OCI-LY1 (cell line): Measurements from ENCODE around the gene MYH15.

Experiments used
- H2AFZ ChIP-seq: fragments of 200-600 bp; sonication (generic), shearing (Covaris generic); 2 replicates; pipeline ENCODE4 v1.6.0; 2014; ENCODE audit warnings: antibody characterized with exemption, mild to moderate bottlenecking, low read length
- H3F3A ChIP-seq: fragments of 200-600 bp; sonication (generic), shearing (Covaris generic); 2 replicates; pipeline ENCODE4 v1.6.0; 2014; ENCODE audit warnings: mild to moderate bottlenecking, antibody characterized with exemption, low read length, moderate library complexity; ENCODE audit not compliant: insufficient read depth
- H3K27ac ChIP-seq: fragments of 200-600 bp; sonication (generic); 2 replicates; pipeline ENCODE4 v1.5.1; 2014; ENCODE audit warnings: low read length, mixed run types, mild to moderate bottlenecking, low read depth; ENCODE audit not compliant: poor library complexity, severe bottlenecking
- H3K27me3 ChIP-seq: fragments of 200-600 bp; sonication (generic); 2 replicates; pipeline ENCODE4 v1.6.0; 2014; ENCODE audit warnings: antibody characterized with exemption, mild to moderate bottlenecking, low read length, moderate library complexity; ENCODE audit not compliant: insufficient read depth
- H3K36me3 ChIP-seq: fragments of 200-600 bp; sonication (generic); 2 replicates; pipeline ENCODE4 v1.6.1; 2014; ENCODE audit warnings: mild to moderate bottlenecking, antibody characterized with exemption, low read length, moderate library complexity, mixed read lengths; ENCODE audit not compliant: insufficient read depth
- H3K4me1 ChIP-seq: fragments of 200-600 bp; sonication (generic); 2 replicates; pipeline ENCODE4 v1.5.1; 2014; ENCODE audit warnings: mild to moderate bottlenecking, low read length, moderate library complexity; ENCODE audit not compliant: insufficient read depth, severe bottlenecking
- H3K4me2 ChIP-seq: fragments of 200-600 bp; sonication (generic), shearing (Covaris generic); 2 replicates; pipeline ENCODE4 v1.6.1; 2014; ENCODE audit warnings: low read length
- H3K4me3 ChIP-seq: fragments of 200-600 bp; sonication (generic); 2 replicates; pipeline ENCODE4 v1.5.1; 2014; ENCODE audit warnings: low read length, low read depth, mild to moderate bottlenecking, mixed read lengths; ENCODE audit not compliant: poor library complexity, severe bottlenecking
- H3K79me2 ChIP-seq: fragments of 200-600 bp; shearing (Covaris generic); 2 replicates; pipeline ENCODE4 v1.6.1; 2016; ENCODE audit warnings: mixed run types, low read length, mixed read lengths; ENCODE audit not compliant: insufficient read depth
- H3K9ac ChIP-seq: fragments of 200-600 bp; sonication (generic), shearing (Covaris generic); 2 replicates; pipeline ENCODE4 v1.6.1; 2014; ENCODE audit warnings: mild to moderate bottlenecking, low read length, mixed read lengths
- H3K9me2 ChIP-seq: fragments of 200-600 bp; sonication (generic), shearing (Covaris generic); 2 replicates; pipeline ENCODE4 v1.6.1; 2014; ENCODE audit warnings: low read depth, mild to moderate bottlenecking, low read length, mixed read lengths
- H3K9me3 ChIP-seq: fragments of 200-600 bp; shearing (Covaris generic); 2 replicates; pipeline ENCODE4 v1.6.1; 2014; ENCODE audit warnings: low read length, mixed read lengths
- H4K20me1 ChIP-seq: fragments of 200-600 bp; sonication (generic), shearing (Covaris generic); 2 replicates; pipeline ENCODE4 v1.6.0; 2016; ENCODE audit warnings: mild to moderate bottlenecking, low read length; ENCODE audit not compliant: insufficient read depth
- EZH2 ChIP-seq: fragments of 200-600 bp; sonication (generic), shearing (Covaris generic); IDR thresholded peaks from 2 replicates; pipeline ENCODE4 v1.8.0; 2017; ENCODE audit warnings: borderline replicate concordance, mixed run types, mild to moderate bottlenecking, antibody characterized with exemption, low read length, moderate library complexity, mixed read lengths
- TF ChIP-seq, protein P1 (sequence below): fragments of 200-600 bp; sonication (generic), shearing (Covaris generic); IDR thresholded peaks from 2 replicates; pipeline ENCODE4 v1.5.1; 2017; ENCODE audit warnings: mild to moderate bottlenecking, antibody characterized with exemption, low read length, moderate library complexity, mixed read lengths

The MYH15 gene

GRCh38 chr3:108554229-108554628 lies 43.8 kb upstream of the MYH15 start:
- Histone ChIP-seq H2AFZ (no peak overlapping the region), H3K4me2 (no peak overlapping the region), H3K9ac (no peak overlapping the region), H3K36me3 (peaks cover 89% of the 10 kb centered on the region), H3K9me3 (no peaks in the 10 kb centered on the region), H3K4me1 (no peaks in the 10 kb centered on the region), H3K79me2 (no peaks in the 10 kb centered on the region), H3K4me3 (no peak overlapping the region), H4K20me1 (no peaks in the 10 kb centered on the region), H3K9me2 (no peaks in the 10 kb centered on the region), H3K27ac (no peak overlapping the region), H3F3A (no peaks in the 10 kb centered on the region; the same call in 1 of the 2 replicates), H3K27me3 (no peaks in the 10 kb centered on the region)
- TF ChIP-seq, protein P1, sequence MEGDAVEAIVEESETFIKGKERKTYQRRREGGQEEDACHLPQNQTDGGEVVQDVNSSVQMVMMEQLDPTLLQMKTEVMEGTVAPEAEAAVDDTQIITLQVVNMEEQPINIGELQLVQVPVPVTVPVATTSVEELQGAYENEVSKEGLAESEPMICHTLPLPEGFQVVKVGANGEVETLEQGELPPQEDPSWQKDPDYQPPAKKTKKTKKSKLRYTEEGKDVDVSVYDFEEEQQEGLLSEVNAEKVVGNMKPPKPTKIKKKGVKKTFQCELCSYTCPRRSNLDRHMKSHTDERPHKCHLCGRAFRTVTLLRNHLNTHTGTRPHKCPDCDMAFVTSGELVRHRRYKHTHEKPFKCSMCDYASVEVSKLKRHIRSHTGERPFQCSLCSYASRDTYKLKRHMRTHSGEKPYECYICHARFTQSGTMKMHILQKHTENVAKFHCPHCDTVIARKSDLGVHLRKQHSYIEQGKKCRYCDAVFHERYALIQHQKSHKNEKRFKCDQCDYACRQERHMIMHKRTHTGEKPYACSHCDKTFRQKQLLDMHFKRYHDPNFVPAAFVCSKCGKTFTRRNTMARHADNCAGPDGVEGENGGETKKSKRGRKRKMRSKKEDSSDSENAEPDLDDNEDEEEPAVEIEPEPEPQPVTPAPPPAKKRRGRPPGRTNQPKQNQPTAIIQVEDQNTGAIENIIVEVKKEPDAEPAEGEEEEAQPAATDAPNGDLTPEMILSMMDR: no peak
- no peak for TF ChIP-seq EZH2

DNA sequence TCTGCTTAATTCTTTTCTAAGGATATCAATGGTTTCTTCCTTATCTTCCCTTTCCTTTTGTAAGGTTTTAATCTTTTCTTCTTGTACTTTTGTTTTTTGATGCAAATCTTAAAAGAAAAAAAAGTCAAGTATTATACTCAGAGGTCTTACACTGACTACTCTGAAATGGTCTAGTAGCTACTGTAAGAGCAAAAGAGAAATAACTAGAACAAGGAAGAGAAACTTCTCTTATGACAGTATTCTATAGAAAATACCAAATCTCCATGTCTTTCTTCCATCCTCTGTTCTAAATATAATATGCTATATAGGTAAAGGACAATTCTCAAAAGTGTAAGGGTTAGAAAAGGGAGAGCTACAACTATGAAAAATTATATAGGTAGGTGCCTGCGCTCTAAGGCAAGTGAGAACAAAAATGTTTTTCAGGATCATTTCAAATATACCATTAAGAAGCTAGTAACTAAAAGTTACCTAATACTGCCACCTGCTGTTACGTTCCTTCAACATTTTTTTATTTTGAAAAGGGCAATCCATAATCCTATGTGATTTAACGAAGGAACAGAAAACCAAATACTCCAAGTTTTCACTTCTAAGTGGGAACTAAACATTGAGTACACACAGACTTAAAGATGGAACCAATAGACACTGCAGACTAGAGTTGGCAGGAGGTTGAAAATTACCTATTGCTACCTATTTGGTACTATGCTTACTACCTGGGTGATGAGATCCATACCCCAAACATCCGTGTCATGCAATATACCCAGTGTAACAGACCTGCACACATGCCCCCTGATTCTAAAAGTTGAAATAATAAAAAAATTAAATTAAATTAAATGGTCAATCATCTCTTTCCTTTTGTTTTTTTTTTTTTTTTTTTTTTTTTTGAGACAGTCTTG lies 42.1 kb upstream of the MYH15 start:
- Histone ChIP-seq H3K27me3 (no peaks in the 10 kb centered on the region), H3K9me3 (no peaks in the 10 kb centered on the region), H3K9ac (no peak overlapping the region), H3K36me3 (peaks cover 88% of the 10 kb centered on the region), H3K4me2 (no peak overlapping the region), H3K4me1 (no peaks in the 10 kb centered on the region), H2AFZ (no peak overlapping the region), H3F3A (no peaks in the 10 kb centered on the region), H3K79me2 (no peaks in the 10 kb centered on the region), H3K27ac (no peak overlapping the region), H4K20me1 (no peaks in the 10 kb centered on the region), H3K9me2 (no peaks in the 10 kb centered on the region), H3K4me3 (no peak overlapping the region)
- no peak for TF ChIP-seq EZH2
- TF ChIP-seq, protein P1: peak; percentile 54; the same call in 1 of the 2 replicates

DNA sequence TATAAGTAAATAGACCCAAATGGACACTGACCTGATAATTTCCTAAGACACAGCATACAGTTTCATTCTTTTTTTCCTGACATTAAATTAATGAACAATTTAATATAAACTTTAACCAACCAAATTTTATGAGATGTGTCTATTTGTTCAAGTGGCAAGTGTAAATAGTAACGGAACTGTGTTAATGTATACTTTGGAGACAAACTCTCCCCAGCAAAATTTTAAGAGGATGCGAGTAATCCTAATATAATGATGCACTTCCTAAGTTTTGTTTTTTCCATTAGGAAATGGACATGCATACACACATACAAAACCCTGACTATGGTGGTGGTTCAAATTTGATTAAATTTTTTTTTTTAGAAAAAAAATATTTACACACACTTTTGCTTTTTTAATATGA lies 38.5 kb upstream of the MYH15 start:
- Histone ChIP-seq H4K20me1 (no peaks in the 10 kb centered on the region), H3F3A (no peaks in the 10 kb centered on the region), H3K36me3 (peaks cover 79% of the 10 kb centered on the region), H2AFZ (no peak overlapping the region), H3K9me3 (no peaks in the 10 kb centered on the region), H3K9me2 (no peaks in the 10 kb centered on the region), H3K27ac (no peak overlapping the region), H3K9ac (no peak overlapping the region), H3K79me2 (no peaks in the 10 kb centered on the region), H3K4me1 (no peaks in the 10 kb centered on the region), H3K4me2 (no peak overlapping the region), H3K27me3 (no peaks in the 10 kb centered on the region), H3K4me3 (no peak overlapping the region)
- TF ChIP-seq, protein P1: no peak
- TF ChIP-seq EZH2: no peak
